ENCODE data around the gene GPR156. TPM values are rescaled to one million over a fixed set of nuclear protein-coding genes. Genes with fewer than 3 reads are reported as not detected.

GPR156 gene
- polyA plus RNA-seq, 1 of the 3 experiments (the other 2 are of a cell fraction), result 0.31 TPM

- H3K4me2 ChIP-seq, result no peak overlapping the region
- H3F3A ChIP-seq (replicated peaks; ENCODE audit: insufficient read depth), result peaks cover 9% of the 10 kb centered on the region
- WGBS (ENCODE audit: low lambda C conversion rate), result 94% methylated on average over 3 of the region's 3 CpGs
- TF ChIP-seq EZH2phosphoT487 (IDR thresholded peaks at IDR 0.05; ENCODE audit: borderline replicate concordance, low read depth) (no peak), EP300 (IDR thresholded peaks at IDR 0.05; ENCODE audit: borderline replicate concordance in 1 of 2, low read depth in 1 of 2, low read length in 1 of 2) (no peak), TEAD4 (IDR thresholded peaks at IDR 0.05; ENCODE audit: borderline replicate concordance, insufficient read depth) (no peak), POLR2AphosphoS5 (IDR thresholded peaks at IDR 0.05; ENCODE audit: low read depth, low read length) (no peak)
- no peaks in the 10 kb centered on the region for H3K9me2 ChIP-seq
- no peak overlapping the region for H3K27ac ChIP-seq (ENCODE audit: low read depth in 2 of 2, low read length in 1 of 2)
- no peaks in the 10 kb centered on the region for H3K36me3 ChIP-seq (replicated peaks in 1 of 2; ENCODE audit: control insufficient read depth in 1 of 2, insufficient read depth in 2 of 2, low read length in 1 of 2)
- no peak overlapping the region for H3K9ac ChIP-seq
- DNase-seq, result no peak
- H3K4me1 ChIP-seq (ENCODE audit: control insufficient read depth in 1 of 2, insufficient read depth in 2 of 2, low read depth in 1 of 2, low read length in 1 of 2), result peaks cover 4 to 25% of the 10 kb centered on the region in 2 experiments; a peak in 3 of 4 replicates
- H3K27me3 ChIP-seq (ENCODE audit: insufficient read depth), result no peaks in the 10 kb centered on the region
- no peaks in the 10 kb centered on the region for H3K9me3 ChIP-seq
- ChIA-PET POLR2A (no interaction called here), CTCF (interaction anchor here (1.0 kb wide), 1 partner anchor 237 kb away, joined by 3 read pairs; no protein-coding TSS in a partner anchor)
- no peak overlapping the region for H2AFZ ChIP-seq (ENCODE audit: low read depth)
- no peaks in the 10 kb centered on the region for H4K20me1 ChIP-seq (ENCODE audit: insufficient read depth)
- no peaks in the 10 kb centered on the region for H3K79me2 ChIP-seq (ENCODE audit: insufficient read depth)
- no peak overlapping the region for H3K4me3 ChIP-seq (ENCODE audit: low read depth in 2 of 2, low read length in 1 of 2)
Measured at GRCh38 chr3:120180731-120181412, 104.2 kb downstream of the GPR156 start.

- Histone ChIP-seq H3K79me2 (ENCODE audit: insufficient read depth) (no peaks in the 10 kb centered on the region), H3F3A (replicated peaks; ENCODE audit: insufficient read depth) (peaks cover 9% of the 10 kb centered on the region), H3K27ac (ENCODE audit: low read depth in 2 of 2, low read length in 1 of 2) (peak overlapping the region; percentile 78 to 91; a peak in 3 of 4 replicates), H3K4me3 (ENCODE audit: low read depth in 2 of 2, low read length in 1 of 2) (no peak overlapping the region), H4K20me1 (ENCODE audit: insufficient read depth) (no peaks in the 10 kb centered on the region), H3K36me3 (replicated peaks in 1 of 2; ENCODE audit: control insufficient read depth in 1 of 2, insufficient read depth in 2 of 2, low read length in 1 of 2) (no peaks in the 10 kb centered on the region), H3K27me3 (ENCODE audit: insufficient read depth) (no peaks in the 10 kb centered on the region), H3K9me2 (no peaks in the 10 kb centered on the region), H3K9me3 (no peaks in the 10 kb centered on the region), H2AFZ (ENCODE audit: low read depth) (peak overlapping the region; percentile 81), H3K9ac (peak overlapping the region; percentile 68), H3K4me2 (peak overlapping the region; percentile 70), H3K4me1 (ENCODE audit: control insufficient read depth in 1 of 2, insufficient read depth in 2 of 2, low read depth in 1 of 2, low read length in 1 of 2) (peaks cover 4 to 20% of the 10 kb centered on the region in 2 experiments; a peak in 3 of 4 replicates)
- TF ChIP-seq, protein P1, sequence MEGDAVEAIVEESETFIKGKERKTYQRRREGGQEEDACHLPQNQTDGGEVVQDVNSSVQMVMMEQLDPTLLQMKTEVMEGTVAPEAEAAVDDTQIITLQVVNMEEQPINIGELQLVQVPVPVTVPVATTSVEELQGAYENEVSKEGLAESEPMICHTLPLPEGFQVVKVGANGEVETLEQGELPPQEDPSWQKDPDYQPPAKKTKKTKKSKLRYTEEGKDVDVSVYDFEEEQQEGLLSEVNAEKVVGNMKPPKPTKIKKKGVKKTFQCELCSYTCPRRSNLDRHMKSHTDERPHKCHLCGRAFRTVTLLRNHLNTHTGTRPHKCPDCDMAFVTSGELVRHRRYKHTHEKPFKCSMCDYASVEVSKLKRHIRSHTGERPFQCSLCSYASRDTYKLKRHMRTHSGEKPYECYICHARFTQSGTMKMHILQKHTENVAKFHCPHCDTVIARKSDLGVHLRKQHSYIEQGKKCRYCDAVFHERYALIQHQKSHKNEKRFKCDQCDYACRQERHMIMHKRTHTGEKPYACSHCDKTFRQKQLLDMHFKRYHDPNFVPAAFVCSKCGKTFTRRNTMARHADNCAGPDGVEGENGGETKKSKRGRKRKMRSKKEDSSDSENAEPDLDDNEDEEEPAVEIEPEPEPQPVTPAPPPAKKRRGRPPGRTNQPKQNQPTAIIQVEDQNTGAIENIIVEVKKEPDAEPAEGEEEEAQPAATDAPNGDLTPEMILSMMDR (IDR thresholded peaks at IDR 0.05), result 0 out of 2 replicates have a peak, but pooled peaks have one; percentile 16
- TF ChIP-seq GATA2 (CRISPR knock-in tag; IDR thresholded peaks at IDR 0.05) (no peak), TAF1 (IDR thresholded peaks at IDR 0.05; ENCODE audit: borderline replicate concordance, low read depth, low read length) (no peak), CHD2 (IDR thresholded peaks at IDR 0.05; ENCODE audit: low read length, partially characterized antibody) (no peak)
- no peak for DNase-seq
- WGBS (ENCODE audit: low lambda C conversion rate), result 72% methylated on average over 2 of the region's 2 CpGs
- POLR2A ChIA-PET, result interaction anchor here (0.6 kb wide), 1 partner anchor 367 kb away, joined by 3 read pairs; no protein-coding TSS in a partner anchor
- CTCF ChIA-PET, result interaction anchor here (0.8 to 1.8 kb wide), 4 partner anchors 62 to 383 kb away, joined by 3 to 9 read pairs (median 4); no protein-coding TSS in a partner anchor
Measured at GRCh38 chr3:120177707-120178306, 107.2 kb downstream of the GPR156 start.
